ENCODE data around the gene TTC16. TPM values are rescaled to one million over a fixed set of nuclear protein-coding genes. Genes with fewer than 3 reads are reported as not detected.

The TTC16 gene
- total RNA-seq, 1 donor from 2014 or later = not detected

DNA sequence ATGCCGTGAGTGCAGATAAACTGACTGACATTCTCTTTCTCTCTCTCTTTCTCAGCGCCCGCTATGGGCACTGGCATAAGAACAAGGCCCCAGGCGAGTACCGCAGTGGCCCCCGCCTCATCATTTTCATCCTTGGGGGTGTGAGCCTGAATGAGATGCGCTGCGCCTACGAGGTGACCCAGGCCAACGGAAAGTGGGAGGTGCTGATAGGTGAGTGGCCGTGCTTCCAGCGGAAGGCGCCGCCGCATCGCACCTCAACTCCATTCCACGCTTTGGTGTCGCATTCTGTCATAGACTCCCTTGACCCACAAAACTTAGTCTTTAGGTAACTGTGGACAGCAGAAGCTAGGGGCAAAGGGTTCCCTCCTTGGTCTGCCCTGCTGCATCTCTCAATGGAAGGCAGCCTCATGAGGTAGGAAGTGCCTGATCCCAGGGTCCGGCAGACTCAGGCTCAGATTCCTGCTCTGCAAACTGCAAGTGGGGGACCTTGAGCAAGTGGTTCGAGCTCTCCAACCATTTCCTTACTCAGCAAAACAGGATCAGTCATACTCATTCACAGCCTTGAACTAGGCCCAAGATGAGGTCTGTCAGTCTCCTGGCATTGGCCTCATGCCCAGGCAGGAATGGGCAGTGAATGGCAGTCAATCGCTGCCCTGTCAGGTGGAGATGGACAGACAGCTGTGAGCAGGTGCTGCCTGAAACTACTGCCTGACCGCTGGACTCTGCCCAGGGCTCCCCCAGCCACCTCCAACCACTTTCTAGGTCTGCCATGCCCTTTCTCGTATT, 33.3 kb upstream of the TTC16 start:
- H3K9me3 ChIP-seq (ENCODE audit: insufficient read depth, low read depth, low read length) = no peaks in the 10 kb centered on the region
- H3K4me3 ChIP-seq (ENCODE audit: insufficient read depth, low read depth, low read length) = no peak overlapping the region
- DNase-seq (ENCODE audit: low read depth) (no peak), FAIRE-seq (no peak)
- no peak overlapping the region for H3K27ac Mint-ChIP-seq (ENCODE audit: unreplicated experiment)
- peaks cover 16% of the 10 kb centered on the region for H3K4me1 Mint-ChIP-seq (ENCODE audit: low read depth, unreplicated experiment)
- no peak overlapping the region for H3K27ac ChIP-seq (ENCODE audit: low read depth, low read length)
- H3K27me3 ChIP-seq (ENCODE audit: insufficient read depth, low read length) = no peaks in the 10 kb centered on the region
- no peaks in the 10 kb centered on the region for H3K9me3 Mint-ChIP-seq (ENCODE audit: unreplicated experiment)
- no peak overlapping the region for H3K4me3 Mint-ChIP-seq (ENCODE audit: unreplicated experiment)
- H3K36me3 Mint-ChIP-seq (ENCODE audit: low read depth, unreplicated experiment) = peaks cover 38% of the 10 kb centered on the region
- H3K4me1 ChIP-seq (ENCODE audit: insufficient read depth, low read length) = peaks cover 16% of the 10 kb centered on the region
- no peaks in the 10 kb centered on the region for H3K79me2 ChIP-seq (ENCODE audit: insufficient read depth, low read length)
- H3K36me3 ChIP-seq (ENCODE audit: insufficient read depth, low read length) = peaks cover 4% of the 10 kb centered on the region
- no peak for TF ChIP-seq EZH2 (IDR thresholded peaks at IDR 0.05; ENCODE audit: insufficient read depth, low read length)
- TF ChIP-seq, protein P1, sequence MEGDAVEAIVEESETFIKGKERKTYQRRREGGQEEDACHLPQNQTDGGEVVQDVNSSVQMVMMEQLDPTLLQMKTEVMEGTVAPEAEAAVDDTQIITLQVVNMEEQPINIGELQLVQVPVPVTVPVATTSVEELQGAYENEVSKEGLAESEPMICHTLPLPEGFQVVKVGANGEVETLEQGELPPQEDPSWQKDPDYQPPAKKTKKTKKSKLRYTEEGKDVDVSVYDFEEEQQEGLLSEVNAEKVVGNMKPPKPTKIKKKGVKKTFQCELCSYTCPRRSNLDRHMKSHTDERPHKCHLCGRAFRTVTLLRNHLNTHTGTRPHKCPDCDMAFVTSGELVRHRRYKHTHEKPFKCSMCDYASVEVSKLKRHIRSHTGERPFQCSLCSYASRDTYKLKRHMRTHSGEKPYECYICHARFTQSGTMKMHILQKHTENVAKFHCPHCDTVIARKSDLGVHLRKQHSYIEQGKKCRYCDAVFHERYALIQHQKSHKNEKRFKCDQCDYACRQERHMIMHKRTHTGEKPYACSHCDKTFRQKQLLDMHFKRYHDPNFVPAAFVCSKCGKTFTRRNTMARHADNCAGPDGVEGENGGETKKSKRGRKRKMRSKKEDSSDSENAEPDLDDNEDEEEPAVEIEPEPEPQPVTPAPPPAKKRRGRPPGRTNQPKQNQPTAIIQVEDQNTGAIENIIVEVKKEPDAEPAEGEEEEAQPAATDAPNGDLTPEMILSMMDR (IDR thresholded peaks at IDR 0.05; ENCODE audit: insufficient read depth, low read depth, low read length) = no peak
- no peak overlapping the region for H2AFZ ChIP-seq (ENCODE audit: low read depth, low read length)
- peaks cover 4% of the 10 kb centered on the region for H3K27me3 Mint-ChIP-seq (ENCODE audit: low read depth, unreplicated experiment)
- no peak overlapping the region for H3K4me2 ChIP-seq (ENCODE audit: low read length)
- no peaks in the 10 kb centered on the region for H4K20me1 ChIP-seq (ENCODE audit: insufficient read depth, low read length)
- H3K9ac ChIP-seq (ENCODE audit: low read length) = no peak overlapping the region

DNA sequence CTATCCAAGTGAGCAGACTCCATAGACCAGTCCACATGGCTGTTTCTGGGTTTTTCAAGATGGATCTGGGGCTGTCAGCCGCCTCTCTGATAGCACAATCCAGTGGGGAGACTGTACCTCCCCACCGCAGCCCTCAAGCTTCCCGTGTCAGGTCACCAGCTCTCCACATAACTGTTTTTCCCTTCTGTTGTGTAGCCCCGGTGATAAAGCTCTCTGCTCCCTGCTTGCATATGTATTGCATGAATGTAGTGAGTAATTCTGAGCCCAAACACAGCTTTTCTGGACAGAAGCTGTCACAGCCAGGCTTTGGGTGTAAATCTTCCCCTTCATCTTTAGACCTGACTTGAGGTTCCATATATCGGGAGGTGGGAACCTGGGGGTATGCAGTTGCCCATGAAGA, 32.2 kb upstream of the TTC16 start:
- Histone ChIP-seq H3K4me1 (ENCODE audit: insufficient read depth, low read length) (peaks cover 16% of the 10 kb centered on the region), H3K4me3 (ENCODE audit: insufficient read depth, low read depth, low read length) (no peak overlapping the region), H3K9ac (ENCODE audit: low read length) (no peak overlapping the region), H3K9me3 (ENCODE audit: insufficient read depth, low read depth, low read length) (no peaks in the 10 kb centered on the region), H3K27ac (ENCODE audit: low read depth, low read length) (no peak overlapping the region), H3K79me2 (ENCODE audit: insufficient read depth, low read length) (no peaks in the 10 kb centered on the region), H2AFZ (ENCODE audit: low read depth, low read length) (no peak overlapping the region), H3K36me3 (ENCODE audit: insufficient read depth, low read length) (peaks cover 7% of the 10 kb centered on the region), H4K20me1 (ENCODE audit: insufficient read depth, low read length) (no peaks in the 10 kb centered on the region), H3K4me2 (ENCODE audit: low read length) (no peak overlapping the region), H3K27me3 (ENCODE audit: insufficient read depth, low read length) (no peaks in the 10 kb centered on the region)
- no peaks in the 10 kb centered on the region for H3K9me3 Mint-ChIP-seq (ENCODE audit: unreplicated experiment)
- peaks cover 3% of the 10 kb centered on the region for H3K27me3 Mint-ChIP-seq (ENCODE audit: low read depth, unreplicated experiment)
- peaks cover 40% of the 10 kb centered on the region for H3K36me3 Mint-ChIP-seq (ENCODE audit: low read depth, unreplicated experiment)
- DNase-seq (ENCODE audit: low read depth) = peak; percentile 30
- TF ChIP-seq EZH2 (IDR thresholded peaks at IDR 0.05; ENCODE audit: insufficient read depth, low read length) = no peak
- TF ChIP-seq, protein P1 (IDR thresholded peaks at IDR 0.05; ENCODE audit: insufficient read depth, low read depth, low read length) = no peak
- FAIRE-seq = no peak
- no peak overlapping the region for H3K4me3 Mint-ChIP-seq (ENCODE audit: unreplicated experiment)
- H3K4me1 Mint-ChIP-seq (ENCODE audit: low read depth, unreplicated experiment) = peaks cover 16% of the 10 kb centered on the region
- peak overlapping the region; percentile 86 for H3K27ac Mint-ChIP-seq (ENCODE audit: unreplicated experiment)

DNA sequence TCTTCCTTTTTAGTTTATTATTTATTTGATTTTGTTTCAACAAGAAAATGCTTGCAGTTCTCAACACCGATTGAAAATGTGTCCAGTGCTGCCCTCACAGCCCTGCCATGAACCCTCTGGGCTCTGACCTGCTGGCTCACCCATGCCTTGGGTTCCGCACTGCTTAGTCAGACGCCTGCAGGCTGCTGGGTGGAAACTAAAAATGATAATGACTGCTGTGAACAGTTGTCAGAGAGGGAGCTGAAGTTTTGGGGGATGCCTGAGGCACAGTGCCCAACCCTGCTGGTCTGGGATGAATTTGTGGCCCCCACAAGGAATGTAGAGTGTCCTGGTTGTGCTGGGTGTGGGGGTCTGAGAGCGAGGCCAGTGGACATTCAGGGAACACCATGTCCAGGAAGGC, 31.3 kb upstream of the TTC16 start:
- H3K4me2 ChIP-seq (ENCODE audit: low read length) = peak overlapping the region; percentile 60
- TF ChIP-seq EZH2 (IDR thresholded peaks at IDR 0.05; ENCODE audit: insufficient read depth, low read length) = no peak
- TF ChIP-seq, protein P1 (IDR thresholded peaks at IDR 0.05; ENCODE audit: insufficient read depth, low read depth, low read length) = no peak
- Mint-ChIP-seq H3K4me3 (ENCODE audit: unreplicated experiment) (no peak overlapping the region), H3K4me1 (ENCODE audit: low read depth, unreplicated experiment) (peaks cover 17% of the 10 kb centered on the region), H3K27ac (ENCODE audit: unreplicated experiment) (peak overlapping the region; percentile 27), H3K9me3 (ENCODE audit: unreplicated experiment) (no peaks in the 10 kb centered on the region), H3K36me3 (ENCODE audit: low read depth, unreplicated experiment) (peaks cover 37% of the 10 kb centered on the region), H3K27me3 (ENCODE audit: low read depth, unreplicated experiment) (no peaks in the 10 kb centered on the region)
- H3K9ac ChIP-seq (ENCODE audit: low read length) = no peak overlapping the region
- DNase-seq (ENCODE audit: low read depth) (peak; percentile 35), FAIRE-seq (no peak)
- H3K36me3 ChIP-seq (ENCODE audit: insufficient read depth, low read length) = peaks cover 7% of the 10 kb centered on the region
- H4K20me1 ChIP-seq (ENCODE audit: insufficient read depth, low read length) = no peaks in the 10 kb centered on the region
- H3K27me3 ChIP-seq (ENCODE audit: insufficient read depth, low read length) = no peaks in the 10 kb centered on the region
- H3K27ac ChIP-seq (ENCODE audit: low read depth, low read length) = no peak overlapping the region
- no peaks in the 10 kb centered on the region for H3K9me3 ChIP-seq (ENCODE audit: insufficient read depth, low read depth, low read length)
- H3K79me2 ChIP-seq (ENCODE audit: insufficient read depth, low read length) = no peaks in the 10 kb centered on the region
- peaks cover 16% of the 10 kb centered on the region for H3K4me1 ChIP-seq (ENCODE audit: insufficient read depth, low read length)
- H3K4me3 ChIP-seq (ENCODE audit: insufficient read depth, low read depth, low read length) = no peak overlapping the region
- H2AFZ ChIP-seq (ENCODE audit: low read depth, low read length) = no peak overlapping the region
